ENCODE results near the gene TRPM1. TPM values are rescaled to one million over a fixed set of nuclear protein-coding genes. Genes with fewer than 3 reads are reported as not detected.

Gene TRPM1
- total RNA-seq, 2 experiments from 2014 or later: not detected

DNA sequence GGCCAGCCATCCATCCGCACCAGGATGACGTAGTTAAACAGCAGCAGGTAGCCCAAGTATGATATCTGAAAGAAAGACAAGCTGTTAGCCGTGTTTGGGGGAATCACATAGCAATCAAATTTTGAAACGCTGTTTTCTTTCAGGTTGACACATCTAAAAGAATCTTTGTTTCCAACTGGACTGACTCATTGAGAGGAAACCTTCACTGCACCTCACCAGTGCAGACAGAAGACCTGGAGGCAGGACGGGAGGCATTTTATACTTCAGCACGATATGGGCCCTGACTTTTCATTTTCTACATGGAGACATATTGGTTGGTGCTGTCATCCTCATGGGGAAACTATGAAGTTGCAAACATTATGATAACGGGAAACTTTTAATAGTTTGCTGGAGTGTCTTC is 65.9 kb downstream of the TRPM1 start:
- Histone ChIP-seq H3K9me3 (ENCODE audit: low read length) (no peaks in the 10 kb centered on the region), H2AFZ (ENCODE audit: low read length) (no peak overlapping the region), H3K79me2 (ENCODE audit: insufficient read depth, low read depth, low read length) (no peaks in the 10 kb centered on the region), H3K9me2 (ENCODE audit: insufficient read depth, low read length) (no peaks in the 10 kb centered on the region), H4K20me1 (ENCODE audit: insufficient read depth, low read length) (no peaks in the 10 kb centered on the region), H3K4me3 (ENCODE audit: low read depth, low read length, poor library complexity, severe bottlenecking) (no peak overlapping the region), H3K4me2 (ENCODE audit: low read length) (no peak overlapping the region), H3K4me1 (ENCODE audit: insufficient read depth, low read length, poor library complexity, severe bottlenecking) (no peaks in the 10 kb centered on the region), H3K36me3 (ENCODE audit: insufficient read depth, low read length) (no peaks in the 10 kb centered on the region), H3K27ac (ENCODE audit: low read depth, low read length, poor library complexity, severe bottlenecking) (no peak overlapping the region)
- CTCF ChIA-PET (ENCODE audit: unreplicated experiment): no interaction called here
- TF ChIP-seq, protein P1, sequence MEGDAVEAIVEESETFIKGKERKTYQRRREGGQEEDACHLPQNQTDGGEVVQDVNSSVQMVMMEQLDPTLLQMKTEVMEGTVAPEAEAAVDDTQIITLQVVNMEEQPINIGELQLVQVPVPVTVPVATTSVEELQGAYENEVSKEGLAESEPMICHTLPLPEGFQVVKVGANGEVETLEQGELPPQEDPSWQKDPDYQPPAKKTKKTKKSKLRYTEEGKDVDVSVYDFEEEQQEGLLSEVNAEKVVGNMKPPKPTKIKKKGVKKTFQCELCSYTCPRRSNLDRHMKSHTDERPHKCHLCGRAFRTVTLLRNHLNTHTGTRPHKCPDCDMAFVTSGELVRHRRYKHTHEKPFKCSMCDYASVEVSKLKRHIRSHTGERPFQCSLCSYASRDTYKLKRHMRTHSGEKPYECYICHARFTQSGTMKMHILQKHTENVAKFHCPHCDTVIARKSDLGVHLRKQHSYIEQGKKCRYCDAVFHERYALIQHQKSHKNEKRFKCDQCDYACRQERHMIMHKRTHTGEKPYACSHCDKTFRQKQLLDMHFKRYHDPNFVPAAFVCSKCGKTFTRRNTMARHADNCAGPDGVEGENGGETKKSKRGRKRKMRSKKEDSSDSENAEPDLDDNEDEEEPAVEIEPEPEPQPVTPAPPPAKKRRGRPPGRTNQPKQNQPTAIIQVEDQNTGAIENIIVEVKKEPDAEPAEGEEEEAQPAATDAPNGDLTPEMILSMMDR (conservative IDR thresholded peaks at IDR 0.05; ENCODE audit: low read length): no peak
- TF ChIP-seq EZH2phosphoT487 (IDR thresholded peaks at IDR 0.05; ENCODE audit: borderline replicate concordance, low read depth, low read length): no peak
- intact Hi-C loops (cut with micrococcal nuclease; ENCODE audit: unreplicated experiment): no loop called here
- POLR2A ChIA-PET: no interaction called here
- DNase-seq (ENCODE audit: low spot score): no peak
- no TSS peak for BruUV-seq (replicated peaks)

DNA sequence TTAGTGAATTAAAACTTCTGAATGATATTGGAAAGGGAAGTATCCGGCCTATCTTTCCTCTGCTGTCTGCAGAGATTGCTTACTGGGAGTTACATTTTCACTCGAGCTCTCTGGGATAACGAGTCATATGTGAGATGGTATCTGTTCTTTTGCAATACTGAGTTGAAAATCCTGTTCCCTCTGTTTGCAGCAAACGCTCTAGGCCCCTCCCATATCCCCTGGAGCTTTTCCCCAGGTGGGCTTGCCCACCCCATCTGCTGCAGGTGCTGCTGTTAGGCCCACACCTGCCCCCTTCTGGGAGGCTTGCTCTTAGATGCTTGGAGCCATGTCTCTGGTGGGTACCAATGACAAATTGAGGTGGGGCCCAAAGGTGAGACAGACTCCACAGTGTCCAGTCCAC is 67.4 kb downstream of the TRPM1 start:
- no peak overlapping the region for H2AFZ ChIP-seq (ENCODE audit: low read length)
- no peak overlapping the region for H3K4me2 ChIP-seq (ENCODE audit: low read length)
- H3K4me3 ChIP-seq (ENCODE audit: low read depth, low read length, poor library complexity, severe bottlenecking): no peak overlapping the region
- H3K9me2 ChIP-seq (ENCODE audit: insufficient read depth, low read length): no peaks in the 10 kb centered on the region
- no TSS peak for BruUV-seq (replicated peaks)
- H3K79me2 ChIP-seq (ENCODE audit: insufficient read depth, low read depth, low read length): no peaks in the 10 kb centered on the region
- CTCF ChIA-PET (ENCODE audit: unreplicated experiment): no interaction called here
- TF ChIP-seq EZH2phosphoT487 (IDR thresholded peaks at IDR 0.05; ENCODE audit: borderline replicate concordance, low read depth, low read length): no peak
- TF ChIP-seq, protein P1 (conservative IDR thresholded peaks at IDR 0.05; ENCODE audit: low read length): peak; percentile 51
- H3K4me1 ChIP-seq (ENCODE audit: insufficient read depth, low read length, poor library complexity, severe bottlenecking): no peaks in the 10 kb centered on the region
- POLR2A ChIA-PET: interaction anchor here (1.0 kb wide), 1 partner anchor 9 kb away, joined by 4 read pairs; no protein-coding TSS in a partner anchor
- no peak overlapping the region for H3K27ac ChIP-seq (ENCODE audit: low read depth, low read length, poor library complexity, severe bottlenecking)
- intact Hi-C loops (cut with micrococcal nuclease; ENCODE audit: unreplicated experiment): loop anchor here (1.0 kb wide), 1 partner anchor 44 kb away; no protein-coding TSS in a partner anchor
- H4K20me1 ChIP-seq (ENCODE audit: insufficient read depth, low read length): no peaks in the 10 kb centered on the region
- no peaks in the 10 kb centered on the region for H3K9me3 ChIP-seq (ENCODE audit: low read length)
- no peaks in the 10 kb centered on the region for H3K36me3 ChIP-seq (ENCODE audit: insufficient read depth, low read length)
- DNase-seq (ENCODE audit: low spot score): peak; percentile 17

DNA sequence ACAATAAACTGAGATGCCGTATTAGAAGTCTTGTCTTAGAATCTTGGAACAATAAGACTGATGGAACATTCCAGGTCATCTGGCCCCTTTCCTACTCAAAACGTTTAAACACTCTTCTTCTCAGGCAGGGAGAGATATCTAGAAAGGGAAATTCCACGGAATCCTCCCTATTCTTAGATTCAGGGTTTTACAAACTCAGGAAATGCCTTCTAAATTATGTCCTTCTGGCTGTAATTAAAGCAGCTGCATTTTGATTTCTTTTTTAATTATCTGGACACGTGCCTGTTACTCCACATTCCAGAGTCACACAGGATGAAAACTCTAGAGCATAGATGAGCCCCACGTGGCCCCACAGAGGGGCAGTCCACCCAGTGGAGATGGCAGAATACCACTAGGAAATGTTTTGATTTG is 68.6 kb downstream of the TRPM1 start:
- H2AFZ ChIP-seq (ENCODE audit: low read length): no peak overlapping the region
- no peak overlapping the region for H3K27ac ChIP-seq (ENCODE audit: low read depth, low read length, poor library complexity, severe bottlenecking)
- BruUV-seq (replicated peaks): no TSS peak
- no peaks in the 10 kb centered on the region for H4K20me1 ChIP-seq (ENCODE audit: insufficient read depth, low read length)
- H3K4me1 ChIP-seq (ENCODE audit: insufficient read depth, low read length, poor library complexity, severe bottlenecking): no peaks in the 10 kb centered on the region
- H3K79me2 ChIP-seq (ENCODE audit: insufficient read depth, low read depth, low read length): no peaks in the 10 kb centered on the region
- H3K9me3 ChIP-seq (ENCODE audit: low read length): no peaks in the 10 kb centered on the region
- POLR2A ChIA-PET: no interaction called here
- no peaks in the 10 kb centered on the region for H3K36me3 ChIP-seq (ENCODE audit: insufficient read depth, low read length)
- no peak for TF ChIP-seq EZH2phosphoT487 (IDR thresholded peaks at IDR 0.05; ENCODE audit: borderline replicate concordance, low read depth, low read length)
- TF ChIP-seq, protein P1 (conservative IDR thresholded peaks at IDR 0.05; ENCODE audit: low read length): no peak
- DNase-seq (ENCODE audit: low spot score): no peak
- intact Hi-C loops (cut with micrococcal nuclease; ENCODE audit: unreplicated experiment): no loop called here
- H3K4me2 ChIP-seq (ENCODE audit: low read length): no peak overlapping the region
- no peak overlapping the region for H3K4me3 ChIP-seq (ENCODE audit: low read depth, low read length, poor library complexity, severe bottlenecking)
- no peaks in the 10 kb centered on the region for H3K9me2 ChIP-seq (ENCODE audit: insufficient read depth, low read length)
- CTCF ChIA-PET (ENCODE audit: unreplicated experiment): no interaction called here

Data from OCI-LY7 (cell line).